ENCODE results near the gene DPP10. TPM values are rescaled to one million over a fixed set of nuclear protein-coding genes. Genes with fewer than 3 reads are reported as not detected.

DPP10 gene
- total RNA-seq, 1 donor from 2014 or later: 1.1 TPM

DNA sequence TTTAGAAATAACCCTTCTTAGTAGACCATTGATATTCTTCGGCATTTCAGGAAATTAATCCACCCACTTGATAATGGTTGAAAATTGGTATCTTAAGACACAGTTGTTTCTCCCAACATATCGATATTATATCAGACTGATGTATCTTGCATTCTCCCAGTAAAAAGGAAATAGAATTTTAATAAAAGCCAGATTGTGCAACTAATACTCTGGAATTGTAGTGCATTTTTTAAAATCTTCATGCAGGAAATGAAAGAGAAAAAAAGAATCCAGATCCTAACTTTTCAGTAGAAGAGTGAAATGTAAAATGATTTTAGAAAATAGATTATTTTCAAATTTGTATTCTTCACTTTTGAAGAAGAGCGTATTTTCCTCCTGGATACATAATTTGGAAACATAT lies 1168.4 kb downstream of the DPP10 start:
- FAIRE-seq: no peak

DNA sequence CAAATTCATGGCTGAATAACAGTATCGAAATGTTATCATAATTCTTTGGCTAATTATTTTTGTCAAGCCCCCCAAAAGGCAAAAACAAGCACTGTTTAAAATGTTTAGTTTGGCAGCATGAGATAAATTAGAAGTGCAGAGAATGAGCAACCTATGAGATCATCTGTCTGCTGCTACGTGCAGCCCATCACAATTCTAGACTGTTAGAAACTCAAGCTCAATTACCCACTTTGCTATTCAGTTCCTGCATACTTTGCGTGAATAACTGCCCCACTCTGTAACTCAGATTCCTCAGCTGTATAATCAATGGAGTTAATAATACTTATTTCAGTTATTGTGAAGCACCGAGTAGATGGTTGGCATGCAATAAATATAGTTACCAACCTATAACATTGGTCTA lies 1181.9 kb downstream of the DPP10 start:
- H3K9me3 Mint-ChIP-seq (ENCODE audit: unreplicated experiment): no peaks in the 10 kb centered on the region
- Histone ChIP-seq H3K9ac (ENCODE audit: low read length) (no peak overlapping the region), H4K20me1 (ENCODE audit: insufficient read depth, low read length) (no peaks in the 10 kb centered on the region), H3K4me3 (ENCODE audit: insufficient read depth, low read depth, low read length) (no peak overlapping the region), H3K27ac (ENCODE audit: low read depth, low read length) (no peak overlapping the region), H3K9me3 (ENCODE audit: insufficient read depth, low read depth, low read length) (no peaks in the 10 kb centered on the region), H3K4me2 (ENCODE audit: low read length) (no peak overlapping the region), H2AFZ (ENCODE audit: low read depth, low read length) (no peak overlapping the region), H3K36me3 (ENCODE audit: insufficient read depth, low read length) (no peaks in the 10 kb centered on the region), H3K79me2 (ENCODE audit: insufficient read depth, low read length) (no peaks in the 10 kb centered on the region), H3K27me3 (ENCODE audit: insufficient read depth, low read length) (no peaks in the 10 kb centered on the region), H3K4me1 (ENCODE audit: insufficient read depth, low read length) (no peaks in the 10 kb centered on the region)
- no peaks in the 10 kb centered on the region for H3K36me3 Mint-ChIP-seq (ENCODE audit: low read depth, unreplicated experiment)
- H3K27ac Mint-ChIP-seq (ENCODE audit: unreplicated experiment): peak overlapping the region; percentile 99
- TF ChIP-seq EZH2 (IDR thresholded peaks at IDR 0.05; ENCODE audit: insufficient read depth, low read length): no peak
- TF ChIP-seq, protein P1, sequence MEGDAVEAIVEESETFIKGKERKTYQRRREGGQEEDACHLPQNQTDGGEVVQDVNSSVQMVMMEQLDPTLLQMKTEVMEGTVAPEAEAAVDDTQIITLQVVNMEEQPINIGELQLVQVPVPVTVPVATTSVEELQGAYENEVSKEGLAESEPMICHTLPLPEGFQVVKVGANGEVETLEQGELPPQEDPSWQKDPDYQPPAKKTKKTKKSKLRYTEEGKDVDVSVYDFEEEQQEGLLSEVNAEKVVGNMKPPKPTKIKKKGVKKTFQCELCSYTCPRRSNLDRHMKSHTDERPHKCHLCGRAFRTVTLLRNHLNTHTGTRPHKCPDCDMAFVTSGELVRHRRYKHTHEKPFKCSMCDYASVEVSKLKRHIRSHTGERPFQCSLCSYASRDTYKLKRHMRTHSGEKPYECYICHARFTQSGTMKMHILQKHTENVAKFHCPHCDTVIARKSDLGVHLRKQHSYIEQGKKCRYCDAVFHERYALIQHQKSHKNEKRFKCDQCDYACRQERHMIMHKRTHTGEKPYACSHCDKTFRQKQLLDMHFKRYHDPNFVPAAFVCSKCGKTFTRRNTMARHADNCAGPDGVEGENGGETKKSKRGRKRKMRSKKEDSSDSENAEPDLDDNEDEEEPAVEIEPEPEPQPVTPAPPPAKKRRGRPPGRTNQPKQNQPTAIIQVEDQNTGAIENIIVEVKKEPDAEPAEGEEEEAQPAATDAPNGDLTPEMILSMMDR (IDR thresholded peaks at IDR 0.05; ENCODE audit: insufficient read depth, low read depth, low read length): no peak
- no peak overlapping the region for H3K4me3 Mint-ChIP-seq (ENCODE audit: unreplicated experiment)
- DNase-seq (ENCODE audit: low read depth) (no peak), FAIRE-seq (no peak)
- H3K27me3 Mint-ChIP-seq (ENCODE audit: low read depth, unreplicated experiment): no peaks in the 10 kb centered on the region
- peaks cover 28% of the 10 kb centered on the region for H3K4me1 Mint-ChIP-seq (ENCODE audit: low read depth, unreplicated experiment)

More for the DNA sequence above, 1168.4 kb downstream of the DPP10 start:
- no peak for DNase-seq (ENCODE audit: low read depth)
- Mint-ChIP-seq H3K4me3 (ENCODE audit: unreplicated experiment) (no peak overlapping the region), H3K9me3 (ENCODE audit: unreplicated experiment) (no peaks in the 10 kb centered on the region), H3K4me1 (ENCODE audit: low read depth, unreplicated experiment) (peaks cover 9% of the 10 kb centered on the region), H3K27ac (ENCODE audit: unreplicated experiment) (no peak overlapping the region), H3K27me3 (ENCODE audit: low read depth, unreplicated experiment) (no peaks in the 10 kb centered on the region), H3K36me3 (ENCODE audit: low read depth, unreplicated experiment) (no peaks in the 10 kb centered on the region)
- no peaks in the 10 kb centered on the region for H3K9me3 ChIP-seq (ENCODE audit: insufficient read depth, low read depth, low read length)
- H3K79me2 ChIP-seq (ENCODE audit: insufficient read depth, low read length): no peaks in the 10 kb centered on the region
- no peak overlapping the region for H2AFZ ChIP-seq (ENCODE audit: low read depth, low read length)
- H3K4me3 ChIP-seq (ENCODE audit: insufficient read depth, low read depth, low read length): no peak overlapping the region
- H3K27me3 ChIP-seq (ENCODE audit: insufficient read depth, low read length): no peaks in the 10 kb centered on the region
- TF ChIP-seq, protein P1 (IDR thresholded peaks at IDR 0.05; ENCODE audit: insufficient read depth, low read depth, low read length): no peak
- no peak for TF ChIP-seq EZH2 (IDR thresholded peaks at IDR 0.05; ENCODE audit: insufficient read depth, low read length)
- H4K20me1 ChIP-seq (ENCODE audit: insufficient read depth, low read length): no peaks in the 10 kb centered on the region
- no peaks in the 10 kb centered on the region for H3K4me1 ChIP-seq (ENCODE audit: insufficient read depth, low read length)
- no peaks in the 10 kb centered on the region for H3K36me3 ChIP-seq (ENCODE audit: insufficient read depth, low read length)
- H3K27ac ChIP-seq (ENCODE audit: low read depth, low read length): no peak overlapping the region
- H3K4me2 ChIP-seq (ENCODE audit: low read length): no peak overlapping the region
- H3K9ac ChIP-seq (ENCODE audit: low read length): no peak overlapping the region

DNA sequence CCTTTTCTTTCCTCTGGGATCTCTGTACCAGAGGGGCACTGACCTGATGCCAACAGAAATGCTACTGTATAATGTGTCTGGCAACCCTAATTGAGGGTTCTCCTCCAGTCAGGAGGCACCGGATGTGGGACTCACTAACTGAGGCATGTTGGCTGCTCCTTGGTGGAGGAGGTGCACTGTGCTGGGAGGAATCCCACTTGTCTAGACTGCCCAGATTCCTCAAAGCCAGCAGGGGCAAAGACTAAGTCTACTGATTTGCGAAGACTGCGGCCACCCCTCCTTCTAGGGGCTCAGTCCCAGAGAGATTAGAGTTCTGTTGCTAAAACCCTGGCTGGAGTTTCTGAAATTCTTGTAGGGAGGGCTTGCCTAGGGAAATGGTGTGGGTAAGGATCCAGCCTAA lies 1192.1 kb downstream of the DPP10 start:
- no peak for FAIRE-seq
- TF ChIP-seq EZH2 (IDR thresholded peaks at IDR 0.05; ENCODE audit: insufficient read depth, low read length): no peak
- TF ChIP-seq, protein P1 (IDR thresholded peaks at IDR 0.05; ENCODE audit: insufficient read depth, low read depth, low read length): no peak
- Mint-ChIP-seq H3K27me3 (ENCODE audit: low read depth, unreplicated experiment) (no peaks in the 10 kb centered on the region), H3K4me1 (ENCODE audit: low read depth, unreplicated experiment) (no peaks in the 10 kb centered on the region), H3K4me3 (ENCODE audit: unreplicated experiment) (no peak overlapping the region), H3K27ac (ENCODE audit: unreplicated experiment) (no peak overlapping the region), H3K36me3 (ENCODE audit: low read depth, unreplicated experiment) (no peaks in the 10 kb centered on the region), H3K9me3 (ENCODE audit: unreplicated experiment) (peaks cover 8% of the 10 kb centered on the region)
- H4K20me1 ChIP-seq (ENCODE audit: insufficient read depth, low read length): no peaks in the 10 kb centered on the region
- no peak for DNase-seq (ENCODE audit: low read depth)
- no peak overlapping the region for H3K9ac ChIP-seq (ENCODE audit: low read length)
- no peaks in the 10 kb centered on the region for H3K79me2 ChIP-seq (ENCODE audit: insufficient read depth, low read length)
- no peak overlapping the region for H3K4me2 ChIP-seq (ENCODE audit: low read length)
- H3K27ac ChIP-seq (ENCODE audit: low read depth, low read length): no peak overlapping the region
- no peaks in the 10 kb centered on the region for H3K27me3 ChIP-seq (ENCODE audit: insufficient read depth, low read length)
- H3K9me3 ChIP-seq (ENCODE audit: insufficient read depth, low read depth, low read length): peaks cover 5% of the 10 kb centered on the region
- no peak overlapping the region for H2AFZ ChIP-seq (ENCODE audit: low read depth, low read length)
- H3K4me3 ChIP-seq (ENCODE audit: insufficient read depth, low read depth, low read length): no peak overlapping the region
- no peaks in the 10 kb centered on the region for H3K36me3 ChIP-seq (ENCODE audit: insufficient read depth, low read length)
- H3K4me1 ChIP-seq (ENCODE audit: insufficient read depth, low read length): no peaks in the 10 kb centered on the region
